ENCODE results near the gene GRIK2.

- TF ChIP-seq CTCF (IDR thresholded peaks at IDR 0.05) = no peak
- TF ChIP-seq ZFX (IDR thresholded peaks at IDR 0.05; ENCODE audit: borderline replicate concordance) = no peak
Measured at GRCh38 chr6:101588343-101588742, 194.8 kb downstream of the GRIK2 start.
